HepG2 (cell line): ENCODE measurements around the gene SEC14L2. TPM values are rescaled to one million over a fixed set of nuclear protein-coding genes. Genes with fewer than 3 reads are reported as not detected.

ENCODE experiments used
- EED ChIP-seq: sonication (generic); formaldehyde crosslinking; IDR thresholded peaks from 2 replicates; pipeline ENCODE4 v1.5.0; 2020; ENCODE audit warnings: mild to moderate bottlenecking, missing genetic modification reagents
- GABPB1 ChIP-seq: IDR thresholded peaks from 2 replicates; pipeline ENCODE4 v1.6.1; 2016; ENCODE audit warnings: mild to moderate bottlenecking, missing genetic modification reagents, moderate library complexity, missing compliant biosample characterization
- HNRNPL ChIP-seq: fragments of 200-400 bp; formaldehyde crosslinking; IDR thresholded peaks from 2 replicates; pipeline ENCODE4 v1.6.1; 2017; ENCODE audit warnings: mild to moderate bottlenecking, low read depth, low read length
- HNRNPLL ChIP-seq: fragments of 200-400 bp; formaldehyde crosslinking; IDR thresholded peaks from 2 replicates; pipeline ENCODE4 v1.6.1; 2017; ENCODE audit warnings: mild to moderate bottlenecking, low read depth, low read length; ENCODE audit not compliant: poor library complexity, severe bottlenecking
- KLF6 ChIP-seq: IDR thresholded peaks from 2 replicates; pipeline ENCODE4 v1.8.0; 2016; ENCODE audit warnings: missing biosample characterization, missing genetic modification reagents
- POLR2A ChIP-seq, 2 experiments: IDR thresholded peaks; 2 replicates each; pipeline ENCODE4 v1.6.1; 2011; ENCODE audit warnings: low read depth in 2 of 2, low read length in 2 of 2, mild to moderate bottlenecking in 1 of 2, moderate library complexity in 1 of 2; ENCODE audit not compliant: insufficient read depth in 1 of 2
- ZFY ChIP-seq: sonication (generic); formaldehyde crosslinking; IDR thresholded peaks from 2 replicates; pipeline ENCODE4 v1.4.0; 2020; ENCODE audit warnings: missing genetic modification reagents
- ZMYM2 ChIP-seq: sonication (generic); formaldehyde crosslinking; IDR thresholded peaks from 2 replicates; pipeline ENCODE4 v1.8.0; 2022; ENCODE audit warnings: mild to moderate bottlenecking, missing genetic modification reagents
- ZNF317 ChIP-seq: sonication (generic); formaldehyde crosslinking; IDR thresholded peaks from 2 replicates; pipeline ENCODE4 v1.5.0; 2020; ENCODE audit warnings: mild to moderate bottlenecking, missing genetic modification reagents
- ZNF383 ChIP-seq: sonication (generic); formaldehyde crosslinking; IDR thresholded peaks from 2 replicates; pipeline ENCODE4 v1.4.0; 2020; ENCODE audit warnings: missing genetic modification reagents, mild to moderate bottlenecking, borderline replicate concordance
- polyA plus RNA-seq, 8 experiments: library from polyadenylated mRNA; depleted of rRNA in 3 of 8; stranded (reverse) in 7 of 8; unstranded in 1 of 8; fragments of >200 nt; fragmentation: Illumina TruSeq in 4 of 8; extraction: Trizol in 4 of 8; gene quantifications; 2 replicates each; pipeline versions ENCODE4 v1.2.1 to v1.2.3, GENCODE V29; 2011 to 2016; ENCODE audit warnings: low read depth in 4 of 8, missing spikeins in 1 of 8, mixed read lengths in 1 of 8; ENCODE audit not compliant: insufficient read depth in 1 of 8
- total RNA-seq, 5 experiments: library from RNA; depleted of rRNA; stranded (reverse); fragments of >200 nt; fragmentation: Illumina TruSeq; extraction: Trizol; gene quantifications; 2 replicates each; pipeline ENCODE4 v1.2.3, GENCODE V29; 2016; ENCODE audit warnings: low read depth in 1 of 5
- TF ChIP-seq, protein P1 (sequence below): sonication (generic); formaldehyde crosslinking; IDR thresholded peaks from 2 replicates; pipeline ENCODE4 v1.4.0; 2020; ENCODE audit warnings: missing genetic modification reagents

SEC14L2 gene
- total and polyA plus RNA-seq, 2 of the 13 experiments (the other 11 are each of a cell fraction or from before 2014, with no cell fraction given), result 4.1 to 5.1 TPM

DNA sequence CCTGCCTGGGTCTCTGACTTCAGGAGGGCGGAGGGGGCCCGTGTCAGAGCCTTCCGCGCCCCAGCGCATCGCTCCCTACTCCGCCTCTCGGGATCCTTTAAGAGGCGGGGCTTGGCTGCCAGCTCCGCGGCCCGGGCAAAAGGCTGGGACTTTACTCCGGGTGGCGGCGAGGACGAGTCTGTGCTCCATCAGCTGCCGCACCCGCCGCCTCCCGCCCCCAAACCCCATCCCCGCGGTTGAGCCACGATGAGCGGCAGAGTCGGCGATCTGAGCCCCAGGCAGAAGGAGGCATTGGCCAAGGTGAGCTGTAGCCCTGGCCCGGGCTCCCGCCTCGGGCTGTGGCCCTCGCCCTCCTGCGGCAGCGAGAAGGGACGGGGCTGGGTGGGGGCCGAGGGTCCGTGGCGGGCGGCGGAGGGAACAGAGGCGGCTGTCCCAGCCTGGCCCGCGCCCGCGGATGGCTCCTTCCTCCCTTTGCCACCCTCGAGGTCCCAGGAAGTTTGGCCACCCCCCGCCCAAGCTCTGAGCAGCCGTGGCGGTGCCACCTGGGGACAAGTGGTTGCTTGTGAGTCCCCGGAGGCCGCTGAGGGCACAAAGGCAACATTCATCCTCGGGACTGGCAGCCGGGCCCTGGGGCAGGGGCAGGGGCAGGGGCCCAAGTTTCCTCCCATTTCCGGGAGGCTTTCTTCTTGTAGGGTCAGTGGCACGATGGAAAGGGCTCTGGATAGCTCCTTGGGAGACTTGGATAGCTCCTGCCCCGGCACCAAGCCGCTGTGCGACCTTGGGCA lies at the start of gene SEC14L2 (continued):
- TF ChIP-seq EED (CRISPR knock-in tag), result 0 out of 2 replicates have a peak, but pooled peaks have one; percentile 34
- TF ChIP-seq ZNF383 (CRISPR knock-in tag), result no peak
- TF ChIP-seq HNRNPLL, result peak; percentile 60
- TF ChIP-seq KLF6 (CRISPR knock-in tag), result 0 out of 2 replicates have a peak, but pooled peaks have one; percentile 4
- peak; percentile 98 for TF ChIP-seq HNRNPL
- TF ChIP-seq ZNF317 (CRISPR knock-in tag), result 0 out of 2 replicates have a peak, but pooled peaks have one; percentile 53
- TF ChIP-seq, protein P1, sequence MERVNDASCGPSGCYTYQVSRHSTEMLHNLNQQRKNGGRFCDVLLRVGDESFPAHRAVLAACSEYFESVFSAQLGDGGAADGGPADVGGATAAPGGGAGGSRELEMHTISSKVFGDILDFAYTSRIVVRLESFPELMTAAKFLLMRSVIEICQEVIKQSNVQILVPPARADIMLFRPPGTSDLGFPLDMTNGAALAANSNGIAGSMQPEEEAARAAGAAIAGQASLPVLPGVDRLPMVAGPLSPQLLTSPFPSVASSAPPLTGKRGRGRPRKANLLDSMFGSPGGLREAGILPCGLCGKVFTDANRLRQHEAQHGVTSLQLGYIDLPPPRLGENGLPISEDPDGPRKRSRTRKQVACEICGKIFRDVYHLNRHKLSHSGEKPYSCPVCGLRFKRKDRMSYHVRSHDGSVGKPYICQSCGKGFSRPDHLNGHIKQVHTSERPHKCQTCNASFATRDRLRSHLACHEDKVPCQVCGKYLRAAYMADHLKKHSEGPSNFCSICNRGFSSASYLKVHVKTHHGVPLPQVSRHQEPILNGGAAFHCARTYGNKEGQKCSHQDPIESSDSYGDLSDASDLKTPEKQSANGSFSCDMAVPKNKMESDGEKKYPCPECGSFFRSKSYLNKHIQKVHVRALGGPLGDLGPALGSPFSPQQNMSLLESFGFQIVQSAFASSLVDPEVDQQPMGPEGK (CRISPR knock-in tag), result peak; percentile 47; the same call in 1 of the 2 replicates
- TF ChIP-seq ZFY (CRISPR knock-in tag), result peak; percentile 58; the same call in 1 of the 2 replicates
- peak in 1 of 2 experiments; percentile 70; a peak in 2 of 4 replicates for TF ChIP-seq POLR2A (IDR thresholded peaks at IDR 0.05; ENCODE audit: insufficient read depth in 1 of 2, low read depth in 2 of 2, low read length in 2 of 2)
- peak; percentile 41; the same call in 1 of the 2 replicates for TF ChIP-seq GABPB1 (CRISPR knock-in tag)
- TF ChIP-seq ZMYM2 (CRISPR knock-in tag), result no peak
